ENCODE results near the gene GALNT7. TPM values are rescaled to one million over a fixed set of nuclear protein-coding genes. Genes with fewer than 3 reads are reported as not detected.

The GALNT7 gene
- total and polyA plus RNA-seq, 2 donors (not counting 3 experiments of a cell fraction or from before 2014, with no cell fraction given) = 19.6 to 54.6 TPM

- no peaks in the 10 kb centered on the region for H3K9me3 ChIP-seq (replicated peaks; ENCODE audit: control insufficient read depth, insufficient read depth, low read length)
- H3K36me3 ChIP-seq (ENCODE audit: control insufficient read depth in 2 of 2, extremely low read depth in 1 of 2, insufficient read depth in 2 of 2, low read length in 2 of 2) = no peaks in the 10 kb centered on the region
- dilution Hi-C loops (cut with MboI; ENCODE audit: extremely low pct_ligation_motif_present, low sequenced_read_pairs) (no loop called here), intact Hi-C loops (cut with micrococcal nuclease) (no loop called here)
- H3K79me2 ChIP-seq (ENCODE audit: control insufficient read depth, insufficient read depth, low read length) = no peaks in the 10 kb centered on the region
- H3K4me3 ChIP-seq (replicated peaks in 1 of 3; ENCODE audit: insufficient read depth in 1 of 3, low read depth in 1 of 3, low read length in 3 of 3) = no peak overlapping the region
- no peaks in the 10 kb centered on the region for H3K9me1 ChIP-seq (replicated peaks; ENCODE audit: control insufficient read depth, extremely low read depth, insufficient read depth, low read length)
- H3K4me2 ChIP-seq (ENCODE audit: insufficient read depth, low read length) = peak overlapping the region; percentile 29
- no peak overlapping the region for H3K27ac ChIP-seq (ENCODE audit: insufficient read depth, low read depth, low read length)
- BruUV-seq (replicated peaks) = no TSS peak
- no peaks in the 10 kb centered on the region for H3K27me3 ChIP-seq (ENCODE audit: control insufficient read depth in 2 of 2, insufficient read depth in 2 of 2, low read length in 2 of 2)
- no peak overlapping the region for H3K9ac ChIP-seq (replicated peaks; ENCODE audit: extremely low read depth, insufficient read depth, low read length)
- ChIA-PET CTCF (no interaction called here), POLR2A (no interaction called here)
- TF ChIP-seq JUN (IDR thresholded peaks at IDR 0.05; ENCODE audit: borderline replicate concordance, insufficient read depth, insufficient read length, low read depth) = peak; percentile 26
- TF ChIP-seq CTCF (IDR thresholded peaks at IDR 0.05; ENCODE audit: extremely low read depth in 1 of 2, insufficient read depth in 1 of 2, low read depth in 1 of 2, low read length in 2 of 2) = no peak
- TF ChIP-seq GATA2 (IDR thresholded peaks at IDR 0.05; ENCODE audit: insufficient read depth, insufficient read length, low read depth, low read length) = no peak
- FAIRE-seq (peak; percentile 4), DNase-seq (ENCODE audit: low read depth, low spot score) (peak; percentile 76)
- H3K4me1 ChIP-seq (ENCODE audit: control insufficient read depth, extremely low read depth, insufficient read depth, low read length) = peaks cover 7% of the 10 kb centered on the region
- no peaks in the 10 kb centered on the region for H4K20me1 ChIP-seq (replicated peaks; ENCODE audit: control insufficient read depth, extremely low read depth, insufficient read depth, low read length)
- H2AFZ ChIP-seq (ENCODE audit: low read depth, low read length) = no peak overlapping the region
Measured at GRCh38 chr4:173200103-173200884, 31.7 kb downstream of the GALNT7 start.

- Histone ChIP-seq H3K9me1 (replicated peaks; ENCODE audit: control insufficient read depth, extremely low read depth, insufficient read depth, low read length) (no peaks in the 10 kb centered on the region), H4K20me1 (replicated peaks; ENCODE audit: control insufficient read depth, extremely low read depth, insufficient read depth, low read length) (no peaks in the 10 kb centered on the region), H3K36me3 (ENCODE audit: control insufficient read depth in 2 of 2, extremely low read depth in 1 of 2, insufficient read depth in 2 of 2, low read length in 2 of 2) (no peaks in the 10 kb centered on the region), H3K4me2 (ENCODE audit: insufficient read depth, low read length) (no peak overlapping the region), H2AFZ (ENCODE audit: low read depth, low read length) (no peak overlapping the region), H3K4me3 (replicated peaks in 1 of 3; ENCODE audit: insufficient read depth in 1 of 3, low read depth in 1 of 3, low read length in 3 of 3) (no peak overlapping the region), H3K9me3 (replicated peaks; ENCODE audit: control insufficient read depth, insufficient read depth, low read length) (no peaks in the 10 kb centered on the region), H3K9ac (replicated peaks; ENCODE audit: extremely low read depth, insufficient read depth, low read length) (no peak overlapping the region), H3K79me2 (ENCODE audit: control insufficient read depth, insufficient read depth, low read length) (no peaks in the 10 kb centered on the region), H3K4me1 (ENCODE audit: control insufficient read depth, extremely low read depth, insufficient read depth, low read length) (peaks cover 7% of the 10 kb centered on the region), H3K27me3 (ENCODE audit: control insufficient read depth in 2 of 2, insufficient read depth in 2 of 2, low read length in 2 of 2) (no peaks in the 10 kb centered on the region), H3K27ac (ENCODE audit: insufficient read depth, low read depth, low read length) (no peak overlapping the region)
- intact Hi-C loops (cut with micrococcal nuclease) = no loop called here
- CTCF ChIA-PET = interaction anchor here (0.9 to 2.0 kb wide), 3 partner anchors 10 to 99 kb away, joined by 3 to 10 read pairs (median 3); no protein-coding TSS in a partner anchor
- POLR2A ChIA-PET = interaction anchor here (0.6 kb wide), 1 partner anchor 34 kb away, joined by 3 read pairs; the partner anchor contains the start of gene GALNT7
- dilution Hi-C loops (cut with MboI; ENCODE audit: extremely low pct_ligation_motif_present, low sequenced_read_pairs) = no loop called here
- DNase-seq (ENCODE audit: low read depth, low spot score) = no peak
- TF ChIP-seq JUN (IDR thresholded peaks at IDR 0.05; ENCODE audit: borderline replicate concordance, insufficient read depth, insufficient read length, low read depth) (no peak), CTCF (IDR thresholded peaks at IDR 0.05; ENCODE audit: extremely low read depth in 1 of 2, insufficient read depth in 1 of 2, low read depth in 1 of 2, low read length in 2 of 2) (no peak), FOS (IDR thresholded peaks at IDR 0.05; ENCODE audit: borderline replicate concordance, insufficient read depth, low read length) (no peak), MYC (IDR thresholded peaks at IDR 0.05; ENCODE audit: low read depth, low read length) (no peak), POLR2AphosphoS5 (IDR thresholded peaks at IDR 0.05; ENCODE audit: insufficient read depth, low read depth, low read length) (no peak), POLR2A (IDR thresholded peaks at IDR 0.05; ENCODE audit: low read depth, low read length) (no peak), MAX (IDR thresholded peaks at IDR 0.05; ENCODE audit: insufficient read depth, insufficient read length) (no peak), GATA2 (IDR thresholded peaks at IDR 0.05; ENCODE audit: insufficient read depth, insufficient read length, low read depth, low read length) (no peak), EZH2 (IDR thresholded peaks at IDR 0.05; ENCODE audit: borderline replicate concordance, low read depth, low read length, severe bottlenecking) (no peak)
- no peak for FAIRE-seq
- no TSS peak for BruUV-seq (replicated peaks)
Measured at GRCh38 chr4:173202395-173202794, 33.8 kb downstream of the GALNT7 start.

Measured in endothelial cell of umbilical vein (primary cell).